Peyer's patch (tissue), 4 donors: Measurements from ENCODE around the gene DENND4C. TPM values are rescaled to one million over a fixed set of nuclear protein-coding genes. Genes with fewer than 3 reads are reported as not detected.

ENCODE experiments used
- DNase-seq, 3 donors: peaks; one replicate each; pipeline ENCODE4 v3.0.0-alpha.2; 2017 to 2019
- H3K27ac ChIP-seq, 4 donors: fragments of 200-600 bp; sonication (generic); one replicate each; pipeline ENCODE4 v1.5.1; 2016 to 2019
- H3K27me3 ChIP-seq, 2 donors: fragments of 200-600 bp; sonication (generic); one replicate each; pipeline ENCODE4 v1.5.1; 2019
- H3K36me3 ChIP-seq, 3 donors: fragments of 200-600 bp; sonication (generic); one replicate each; pipeline ENCODE4 v1.5.1; 2016 to 2019
- H3K4me1 ChIP-seq, 4 donors: fragments of 200-600 bp; sonication (generic); one replicate each; pipeline ENCODE4 v1.5.1; 2016 to 2019
- H3K4me3 ChIP-seq, 4 donors: fragments of 200-600 bp; sonication (generic); 1 replicate in 3 of 4; 2 replicates in 1 of 4; pipeline ENCODE4 v1.5.1; 2016 to 2019; ENCODE audit warnings: mild to moderate bottlenecking in 1 of 4
- H3K9me3 ChIP-seq, 4 donors: fragments of 200-600 bp; sonication (generic); one replicate each; pipeline ENCODE4 v1.5.1; 2016 to 2019; ENCODE audit warnings: mild to moderate bottlenecking in 1 of 4
- CTCF ChIP-seq, 6 experiments: fragments of 450-650 bp in 4 of 6; fragments of 200-600 bp in 2 of 6; sonication (generic) in 1 of 6; IDR thresholded peaks; one replicate each; pipeline ENCODE4 v1.5.1; 2017 to 2019; ENCODE audit warnings: antibody characterized with exemption in 6 of 6, mild to moderate bottlenecking in 3 of 6, moderate library complexity in 1 of 6
- POLR2A ChIP-seq, 2 donors: fragments of 450-650 bp; IDR thresholded peaks; one replicate each; pipeline ENCODE4 v1.5.1; 2017; ENCODE audit warnings: antibody characterized with exemption in 2 of 2, mild to moderate bottlenecking in 2 of 2, moderate library complexity in 2 of 2
- total RNA-seq, 4 donors: library from RNA; depleted of rRNA; stranded (reverse); fragments of >200 nt; gene quantifications; one replicate each; pipeline ENCODE4 v1.1.0, GENCODE V29; 2016

Gene DENND4C
- total RNA-seq, 4 donors from 2014 or later: 89.1 to 188 (median 154) TPM

GRCh38 chr9:19224563-19224962, 5.9 kb upstream of the DENND4C start:
- H3K27me3 ChIP-seq: no peaks in the 10 kb centered on the region

GRCh38 chr9:19229595-19230354, 718 bp upstream of the DENND4C start:
- TF ChIP-seq POLR2A (IDR thresholded peaks at IDR 0.05) (no peak), CTCF (IDR thresholded peaks at IDR 0.05) (no peak)
- Histone ChIP-seq H3K27ac (peak overlapping the region; percentile 90 to 97 (median 94)), H3K9me3 (no peaks in the 10 kb centered on the region), H3K36me3 (no peaks in the 10 kb centered on the region), H3K4me3 (peak overlapping the region; percentile 86 to 99 (median 94)), H3K27me3 (no peaks in the 10 kb centered on the region), H3K4me1 (peaks cover 0 to 15% (median 0%) of the 10 kb centered on the region in 4 donors)
- DNase-seq: peak in 2 of 3 donors; percentile 90 to 91

More at GRCh38 chr9:19224563-19224962, 5.9 kb upstream of the DENND4C start:
- Histone ChIP-seq H3K27ac (no peak overlapping the region), H3K36me3 (no peaks in the 10 kb centered on the region), H3K4me1 (no peaks in the 10 kb centered on the region), H3K4me3 (no peak overlapping the region), H3K9me3 (no peaks in the 10 kb centered on the region)
- TF ChIP-seq CTCF (IDR thresholded peaks at IDR 0.05): no peak
- no peak for TF ChIP-seq POLR2A (IDR thresholded peaks at IDR 0.05)
- DNase-seq: no peak

- TF ChIP-seq CTCF (IDR thresholded peaks at IDR 0.05): no peak
- TF ChIP-seq POLR2A (IDR thresholded peaks at IDR 0.05): no peak
- Histone ChIP-seq H3K4me3 (peak overlapping the region; percentile 86 to 99 (median 94)), H3K27me3 (no peaks in the 10 kb centered on the region), H3K36me3 (no peaks in the 10 kb centered on the region), H3K27ac (peak overlapping the region; percentile 90 to 97 (median 94)), H3K4me1 (peaks cover 0 to 15% (median 0%) of the 10 kb centered on the region in 4 donors), H3K9me3 (no peaks in the 10 kb centered on the region)
- DNase-seq: peak in 2 of 3 donors; percentile 26 to 57
These were observed 822 bp downstream of the DENND4C start for GRCh38 chr9:19231126-19231903.

GRCh38 chr9:19231904-19232822, 1.7 kb downstream of the DENND4C start:
- Histone ChIP-seq H3K4me1 (peaks cover 0 to 15% (median 0%) of the 10 kb centered on the region in 4 donors), H3K4me3 (peak overlapping the region; percentile 86 to 99 (median 94)), H3K36me3 (no peaks in the 10 kb centered on the region), H3K27ac (peak overlapping the region; percentile 90 to 97 (median 94)), H3K9me3 (no peaks in the 10 kb centered on the region), H3K27me3 (no peaks in the 10 kb centered on the region)
- DNase-seq: no peak
- TF ChIP-seq POLR2A (IDR thresholded peaks at IDR 0.05) (no peak), CTCF (IDR thresholded peaks at IDR 0.05) (no peak)

GRCh38 chr9:19232823-19233194, 2.3 kb downstream of the DENND4C start:
- Histone ChIP-seq H3K4me3 (peak overlapping the region in 2 of 4 donors; percentile 86 to 93), H3K9me3 (no peaks in the 10 kb centered on the region), H3K27ac (peak overlapping the region in 2 of 4 donors; percentile 94 to 97), H3K27me3 (no peaks in the 10 kb centered on the region), H3K36me3 (no peaks in the 10 kb centered on the region), H3K4me1 (peaks cover 0 to 15% (median 0%) of the 10 kb centered on the region in 4 donors)
- DNase-seq: no peak
- TF ChIP-seq POLR2A (IDR thresholded peaks at IDR 0.05): no peak
- TF ChIP-seq CTCF (IDR thresholded peaks at IDR 0.05): peak in 2 of 6 experiments; percentile 6 to 17
